HG03039 (cell line): Measurements from ENCODE around the gene ANK2.
"Not testable (repeated sequence)": the region's sequence is repeated elsewhere in the genome, so short reads cannot be mapped to it uniquely, and the experiment has no call there.

Experiments
- ATAC-seq: cut with Tn5 transposase; IDR thresholded peaks from one replicate; pipeline ENCODE4 v1.9.1; 2021; ENCODE audit warnings: mild to moderate bottlenecking, moderate library complexity; ENCODE audit not compliant: unreplicated experiment

Gene ANK2

DNA sequence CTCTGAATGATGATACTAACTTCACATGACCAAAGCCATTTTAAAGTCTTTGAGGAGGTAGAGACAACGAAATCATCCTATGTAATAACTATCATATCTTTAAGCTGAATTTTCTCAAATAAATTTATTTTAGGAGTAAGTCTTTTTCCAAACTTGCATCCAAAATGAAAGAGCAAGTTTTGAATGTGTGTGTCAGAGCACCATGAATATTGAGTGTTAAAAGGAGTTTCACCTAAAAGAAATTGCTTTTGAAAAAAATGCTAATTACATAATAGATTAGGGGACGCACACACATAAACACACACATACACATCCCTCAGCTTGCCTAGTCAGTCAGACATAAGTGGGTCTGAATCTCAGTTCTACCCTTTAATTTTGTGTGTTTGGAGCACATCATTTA lies 1.9 kb downstream of the ANK2 start:
- no peak for ATAC-seq

DNA sequence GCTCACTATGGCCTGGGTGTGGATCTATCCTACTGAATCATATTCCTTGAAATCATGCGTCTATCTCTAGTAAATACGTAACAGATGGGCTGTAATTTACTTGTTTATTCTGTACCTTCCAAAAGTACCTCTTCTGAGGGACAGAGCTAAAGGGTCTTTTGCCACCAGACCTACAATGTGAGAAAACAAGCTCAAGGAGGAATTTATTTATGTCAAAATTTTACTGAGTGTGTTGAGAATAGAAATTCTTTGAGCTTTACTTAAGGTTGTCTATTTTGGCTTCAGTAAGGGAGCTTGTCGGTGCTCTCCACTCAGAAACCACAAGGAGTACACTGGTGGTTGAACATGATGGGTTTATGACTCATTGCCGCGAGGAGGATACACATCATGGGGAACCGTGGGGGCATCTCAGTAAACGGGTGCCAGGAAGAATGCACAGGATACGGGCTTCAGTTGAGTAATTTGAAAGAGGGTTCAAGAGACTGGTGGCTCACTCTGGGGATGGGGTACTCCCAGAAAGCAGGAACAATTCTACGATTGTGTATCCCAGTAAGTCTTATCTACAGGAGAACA lies 3.0 kb downstream of the ANK2 start:
- ATAC-seq: peak; percentile 81

DNA sequence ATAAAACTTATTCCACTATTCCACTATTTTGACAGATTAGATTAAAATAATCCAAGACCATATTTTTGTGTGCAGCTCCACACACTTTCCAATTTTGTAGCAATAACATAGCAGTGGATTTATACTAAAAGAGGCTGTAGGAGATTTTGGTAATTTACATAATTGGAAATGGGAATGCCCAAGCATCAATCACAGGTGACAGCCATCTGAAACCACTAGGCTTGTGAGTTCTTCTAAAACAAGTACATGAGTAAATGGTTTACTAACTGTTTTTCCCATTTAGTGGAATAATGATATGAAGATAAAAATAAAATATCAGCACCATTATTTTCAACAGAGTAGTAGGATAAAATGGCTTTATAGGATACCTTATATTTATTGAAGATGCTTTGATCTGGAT lies 4.4 kb downstream of the ANK2 start:
- ATAC-seq: no peak

DNA sequence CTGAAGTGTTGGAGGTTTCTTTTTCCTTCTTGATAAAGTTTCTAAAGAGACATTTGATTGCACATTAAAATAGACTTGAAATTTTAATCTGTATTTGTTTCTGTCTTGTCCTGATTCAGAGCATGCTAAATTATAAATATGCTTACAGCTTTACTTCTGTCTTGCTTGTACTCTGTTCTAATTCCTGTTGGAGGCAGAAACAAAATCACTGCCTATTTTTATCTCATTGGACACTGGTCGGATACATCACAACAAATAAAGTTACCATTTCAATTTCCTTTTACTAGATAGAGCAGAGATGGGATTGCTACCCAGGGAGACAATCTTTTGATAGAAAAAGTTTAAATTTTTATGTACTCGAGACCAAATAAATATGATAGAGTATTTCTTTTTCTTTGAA lies 6.9 kb downstream of the ANK2 start:
- ATAC-seq: no peak

DNA sequence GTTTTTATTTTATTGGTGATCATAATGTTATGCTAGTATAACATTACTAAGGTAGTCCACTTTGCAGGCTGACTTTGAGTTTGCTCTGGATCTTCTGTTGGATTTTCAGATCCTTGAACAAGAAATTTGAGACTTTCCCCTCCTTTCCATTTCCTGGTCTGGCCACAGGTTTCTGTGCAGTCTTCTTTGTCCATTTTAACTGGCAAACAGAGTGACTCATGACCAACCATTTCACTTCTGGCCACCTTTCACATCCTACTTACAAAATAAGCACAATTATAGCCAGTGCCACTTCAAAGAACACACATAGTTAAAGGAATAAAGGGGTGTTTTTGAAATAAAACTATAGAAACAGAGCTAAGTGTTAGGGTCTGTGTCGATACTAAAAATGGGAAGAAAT lies 8.4 kb downstream of the ANK2 start:
- no peak for ATAC-seq

DNA sequence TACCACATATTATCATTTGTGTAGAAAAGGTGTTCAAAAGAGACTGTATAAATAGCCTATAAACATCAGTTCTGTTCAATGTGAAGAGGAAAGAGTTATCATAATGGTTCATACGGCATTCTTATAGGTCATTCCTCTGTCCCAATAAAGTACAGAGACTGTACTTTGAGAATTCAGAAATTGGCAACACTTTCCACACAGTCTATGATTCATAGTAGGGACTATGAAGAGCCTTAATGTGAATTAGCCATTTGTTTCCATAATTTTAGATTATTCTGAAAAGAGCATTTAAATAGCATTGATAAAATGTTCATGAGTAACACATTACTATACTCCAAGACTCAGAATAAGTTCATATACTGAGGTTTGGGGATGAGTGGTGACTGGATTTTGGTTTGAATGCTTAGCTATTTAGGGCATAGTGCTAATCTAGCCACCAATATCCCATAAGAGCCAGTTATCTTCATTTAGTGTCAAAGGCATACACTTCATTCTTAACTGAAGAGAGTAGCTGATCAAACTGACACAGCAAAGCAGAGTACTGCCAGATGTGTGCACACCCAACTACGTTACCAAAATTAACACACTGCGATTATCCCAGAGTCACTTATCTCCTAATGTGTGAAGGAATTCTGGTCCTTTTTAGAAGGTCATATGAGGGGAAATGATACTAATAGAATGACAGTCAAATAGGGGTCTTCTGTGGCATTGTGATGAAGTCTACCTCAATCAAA lies 10.2 kb downstream of the ANK2 start:
- ATAC-seq: no peak

DNA sequence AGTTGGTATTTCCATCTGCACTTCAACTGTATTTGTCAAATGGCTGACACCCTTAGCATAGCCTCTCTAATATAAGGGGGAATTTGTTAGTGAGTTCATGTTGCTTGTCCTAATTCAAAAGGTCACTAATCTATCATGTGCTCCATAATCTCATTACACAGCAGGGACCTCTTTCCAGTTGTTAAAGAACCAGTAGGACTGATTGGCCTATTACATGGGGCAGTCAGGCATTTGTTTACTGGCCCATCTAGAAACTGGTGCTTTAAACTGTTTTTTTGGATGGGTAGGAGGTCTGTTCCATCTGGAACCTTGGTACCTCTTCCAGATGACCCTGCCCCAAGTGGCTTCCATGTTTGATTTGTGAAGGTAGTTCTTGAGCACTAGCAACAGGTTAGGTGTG lies 11.4 kb downstream of the ANK2 start:
- no peak for ATAC-seq

DNA sequence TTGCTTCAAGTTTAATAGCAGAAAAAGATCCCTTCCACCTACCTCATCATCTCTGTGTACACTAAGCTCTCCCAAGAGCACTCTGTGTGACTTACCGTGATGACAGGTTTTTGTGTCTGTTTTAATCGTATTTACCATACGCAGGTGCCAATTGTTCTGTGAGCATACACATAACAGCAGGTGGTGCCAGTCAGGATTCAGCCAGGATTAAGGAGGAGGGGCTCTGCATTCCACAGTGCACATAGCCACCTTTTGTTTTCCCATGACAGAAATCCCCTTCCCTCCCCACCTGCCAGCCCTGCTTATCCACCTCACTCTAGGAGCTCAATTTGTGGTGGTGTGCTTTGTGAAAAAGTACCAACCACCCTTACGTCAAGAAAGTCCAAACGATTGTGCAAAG lies 14.8 kb downstream of the ANK2 start:
- no peak for ATAC-seq

DNA sequence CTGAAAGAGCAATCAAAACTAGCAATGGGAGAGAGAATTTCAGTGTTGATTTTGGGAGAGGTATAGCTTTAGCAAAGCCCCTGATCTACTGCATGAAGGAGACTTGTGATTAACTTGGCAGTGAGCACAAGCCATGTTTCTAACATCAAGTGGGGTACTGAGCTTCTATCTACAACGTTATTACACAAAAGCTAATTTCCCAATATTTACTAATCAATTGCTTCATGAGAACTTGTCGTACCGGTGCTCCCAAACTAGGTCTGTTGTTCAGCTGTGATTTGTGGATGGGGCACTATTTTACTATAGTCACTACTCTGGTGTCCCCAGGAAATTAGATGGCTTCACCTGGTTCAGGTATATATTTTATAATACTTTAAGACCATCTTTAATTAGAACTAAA lies 16.2 kb downstream of the ANK2 start:
- ATAC-seq: no peak

DNA sequence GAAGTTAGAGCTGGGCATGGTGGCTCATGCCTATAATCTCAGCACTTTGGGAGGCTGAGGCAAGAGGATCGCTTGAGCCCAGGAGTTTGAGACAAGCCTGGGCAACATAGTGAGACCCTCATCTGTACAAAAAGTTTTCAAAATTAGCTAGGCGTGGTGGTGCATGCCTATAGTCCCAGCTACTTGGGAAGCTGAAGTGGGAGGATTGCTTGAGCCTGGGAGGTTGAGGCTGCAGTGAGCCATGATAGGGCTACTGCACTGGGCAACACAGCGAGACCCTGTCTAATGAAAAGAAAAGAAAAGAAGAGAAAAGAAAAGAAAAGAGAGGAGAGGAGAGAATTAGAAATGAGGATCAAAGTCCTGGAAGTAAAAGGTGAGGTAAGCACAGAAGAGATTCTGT lies 19.3 kb downstream of the ANK2 start:
- ATAC-seq: not testable (repeated sequence)

DNA sequence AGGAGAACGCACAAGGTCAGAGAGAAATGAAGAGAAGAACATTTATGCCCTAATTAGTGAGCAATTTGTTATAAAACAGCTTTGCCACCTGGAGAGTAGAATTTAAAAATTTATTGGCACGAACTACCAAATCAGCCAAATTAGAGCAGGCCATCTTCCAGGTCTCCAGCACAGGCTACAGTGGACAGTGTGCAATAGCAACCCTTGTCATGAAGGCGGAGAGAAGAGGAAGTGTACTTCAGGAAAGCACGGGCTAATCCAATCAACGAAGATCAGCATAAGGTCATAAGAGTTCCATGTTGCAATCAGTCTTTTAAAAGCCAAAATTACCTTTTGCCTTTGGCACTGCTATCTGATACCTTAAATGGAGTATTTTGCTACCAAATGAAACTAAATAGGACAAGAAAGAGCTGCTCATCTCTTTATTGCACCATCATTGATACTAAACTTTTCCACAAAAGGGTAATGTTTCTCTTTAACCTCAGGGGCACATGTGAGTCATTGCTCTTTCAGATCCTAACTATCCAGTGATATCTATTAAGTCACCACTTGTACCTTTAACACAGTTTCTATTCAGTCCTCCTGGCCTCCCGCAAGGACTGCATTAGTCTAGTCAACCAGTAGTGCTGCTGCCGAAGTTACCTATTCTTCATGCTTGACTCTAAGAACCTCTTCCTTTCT lies 19.9 kb downstream of the ANK2 start:
- no peak for ATAC-seq

DNA sequence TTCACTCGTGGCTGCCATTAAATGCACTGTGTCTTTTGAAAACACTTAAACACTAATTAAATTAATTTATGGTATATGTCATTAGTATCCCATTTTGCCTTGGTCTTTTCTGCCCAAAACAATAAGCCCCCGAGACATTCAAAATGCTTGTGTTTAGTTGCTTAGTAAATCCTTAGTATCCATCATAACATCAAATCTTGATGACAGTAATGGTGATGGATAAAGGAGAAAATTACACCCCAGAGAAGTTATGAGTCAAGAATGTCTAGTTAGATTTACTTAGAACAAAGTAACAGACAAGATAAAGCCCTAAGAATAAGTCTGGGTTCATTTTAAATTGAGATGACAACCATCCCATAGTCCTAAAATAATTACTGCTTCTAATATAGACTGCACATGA lies 21.3 kb downstream of the ANK2 start:
- ATAC-seq: no peak

DNA sequence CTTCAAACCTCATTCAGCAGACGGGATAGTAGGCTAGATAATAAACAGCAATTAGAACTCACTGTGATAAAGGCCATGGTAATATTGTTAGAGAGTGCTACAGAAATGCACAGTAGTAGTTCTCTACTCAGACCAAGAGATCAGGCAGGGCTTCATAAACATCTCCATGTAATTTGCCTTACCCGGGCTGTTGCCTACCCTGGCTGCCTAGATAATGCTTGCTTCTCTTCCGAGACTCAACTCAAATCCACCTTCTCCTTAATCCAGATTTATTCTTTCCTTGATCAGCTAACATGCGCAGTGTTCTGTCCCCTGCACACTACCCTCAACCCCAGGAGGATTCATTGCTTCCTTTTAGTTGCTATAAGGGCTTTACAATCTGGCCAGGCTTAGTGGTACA lies 21.8 kb downstream of the ANK2 start:
- ATAC-seq: no peak

DNA sequence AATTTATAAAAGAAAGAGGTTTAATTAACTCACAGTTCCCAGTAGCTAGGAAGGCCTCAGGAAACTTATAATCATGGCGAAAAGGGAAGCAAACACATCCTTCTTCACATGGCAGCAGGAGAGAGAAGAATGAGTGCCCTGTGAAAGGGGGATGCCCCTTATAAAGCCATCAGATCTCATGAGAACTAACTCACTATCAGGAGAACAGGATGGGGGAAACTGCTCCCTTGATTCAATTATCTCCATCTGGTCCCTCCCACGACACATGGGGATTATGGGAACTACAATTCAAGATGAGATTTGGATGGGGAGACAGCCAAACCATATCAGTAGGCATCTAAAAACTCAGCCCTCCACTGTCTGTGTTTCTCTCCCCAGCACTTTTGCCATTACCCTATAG lies 22.4 kb downstream of the ANK2 start:
- no peak for ATAC-seq

DNA sequence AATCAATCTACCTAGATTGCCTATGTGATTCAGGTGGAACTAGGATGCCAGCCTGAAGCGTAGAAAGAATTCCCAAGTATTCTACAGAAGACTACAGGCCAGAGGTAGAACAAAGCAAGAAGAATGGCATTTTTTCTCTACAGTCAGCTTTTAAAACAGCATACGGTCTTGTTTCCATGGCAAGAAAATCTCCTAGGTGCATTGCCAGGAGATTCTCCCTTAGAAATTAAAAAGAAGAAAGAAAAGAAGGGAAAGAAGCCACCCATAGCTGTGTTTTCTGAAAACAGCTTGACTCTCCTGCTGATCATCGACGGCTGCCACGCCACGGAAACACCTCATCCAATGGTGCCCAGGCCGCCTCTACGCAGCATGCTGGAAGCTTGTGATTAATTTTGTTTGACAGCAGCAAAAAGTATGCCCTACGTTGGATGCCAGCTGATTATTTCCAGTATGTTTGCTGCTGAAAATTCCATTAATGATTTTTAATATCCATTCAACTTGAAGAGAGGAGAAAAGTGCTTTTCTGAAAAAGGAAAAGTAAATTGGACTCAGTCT lies 24.1 kb downstream of the ANK2 start:
- ATAC-seq: no peak

DNA sequence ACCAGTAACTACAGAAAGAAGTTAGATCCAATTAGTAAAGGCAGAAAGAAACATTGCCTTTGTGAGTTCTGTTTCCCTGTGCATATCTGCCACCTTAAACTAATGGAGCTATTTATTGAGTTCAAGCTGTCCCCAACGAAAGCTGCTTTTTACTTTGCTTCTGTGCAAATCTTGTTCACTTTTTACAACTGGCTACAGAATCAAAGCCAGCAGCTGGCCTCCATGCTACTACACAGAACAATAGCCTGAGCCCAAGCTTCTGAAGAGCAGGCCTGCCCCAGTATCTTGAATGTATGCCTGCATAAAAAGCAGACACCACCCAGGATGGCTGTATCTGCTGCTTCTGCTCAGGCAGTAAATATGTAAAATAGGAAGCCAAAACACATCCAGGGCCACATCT lies 28.1 kb downstream of the ANK2 start:
- ATAC-seq: no peak

DNA sequence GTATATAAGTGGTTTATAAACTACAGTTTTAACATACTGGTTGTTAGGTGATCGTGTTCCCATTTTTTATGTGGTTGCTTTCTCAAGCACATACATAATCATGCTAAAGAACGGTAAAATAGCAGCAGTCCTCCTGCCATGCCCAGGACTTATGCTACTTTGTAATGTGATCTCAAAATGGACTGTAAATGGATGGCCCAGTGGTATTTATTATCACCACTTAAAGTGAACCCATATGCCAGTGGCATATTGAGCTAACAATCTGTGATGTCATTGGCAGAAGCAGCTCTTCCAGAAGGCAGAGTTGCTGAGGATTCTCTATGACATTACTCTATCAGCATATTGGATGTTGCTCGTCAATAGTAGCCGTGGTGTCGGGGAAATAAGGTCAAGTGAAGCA lies 28.6 kb downstream of the ANK2 start:
- no peak for ATAC-seq

DNA sequence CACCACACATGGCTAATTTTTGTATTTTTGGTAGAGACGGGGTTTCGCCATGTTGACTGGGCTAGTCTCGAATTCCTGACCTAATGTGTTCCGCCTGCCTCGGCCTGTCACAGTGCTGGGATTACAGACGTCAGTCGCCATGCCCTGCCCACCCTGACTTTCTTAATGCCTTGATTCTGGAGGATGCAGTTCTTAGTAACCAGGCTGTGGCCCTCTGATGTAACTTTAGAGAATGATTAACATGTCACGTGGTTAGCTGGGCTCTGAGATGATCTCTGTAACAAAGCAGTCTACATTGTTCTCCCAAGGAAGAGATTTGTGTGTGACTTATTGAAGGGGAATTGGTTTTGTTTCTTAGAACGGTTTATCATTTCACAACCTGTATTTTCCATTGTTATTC lies 30.6 kb downstream of the ANK2 start:
- no peak for ATAC-seq

DNA sequence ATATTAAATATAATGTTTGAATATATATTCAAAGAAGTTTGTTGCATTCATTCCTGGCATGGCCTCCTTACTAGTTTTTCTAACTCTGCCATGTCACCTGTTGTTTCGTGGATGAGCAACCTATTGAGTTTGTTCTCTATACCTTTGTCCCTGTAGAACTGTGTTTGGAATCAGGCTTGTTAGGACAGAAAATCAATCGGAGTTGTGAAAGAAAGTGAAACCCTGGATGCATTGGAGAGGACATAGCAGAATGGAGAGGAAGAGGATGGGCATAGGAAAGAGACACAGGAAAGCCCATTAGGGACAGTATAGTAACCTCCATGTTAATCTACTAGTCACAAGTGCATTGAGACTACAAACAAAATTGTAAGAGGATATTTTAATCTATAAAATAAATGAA lies 31.2 kb downstream of the ANK2 start:
- no peak for ATAC-seq

DNA sequence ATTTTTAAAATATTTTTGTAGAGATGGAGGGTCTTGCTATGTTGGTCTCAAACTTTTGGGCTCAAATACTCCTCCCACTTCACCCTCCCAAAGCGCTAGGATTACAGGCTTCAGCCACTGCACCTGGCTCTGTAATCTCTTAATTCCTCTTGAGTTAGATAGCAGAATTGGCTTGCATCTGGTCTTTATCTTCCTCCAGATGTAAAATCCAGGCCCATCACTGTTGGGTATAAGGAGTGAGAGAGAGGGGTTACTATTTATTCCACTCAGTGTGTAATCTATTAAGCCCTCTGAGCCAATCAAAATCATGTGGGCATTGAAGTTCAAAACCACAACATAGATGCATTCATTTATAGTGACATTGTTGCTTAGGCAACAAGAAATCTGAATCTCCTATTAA lies 33.9 kb downstream of the ANK2 start:
- ATAC-seq: no peak

DNA sequence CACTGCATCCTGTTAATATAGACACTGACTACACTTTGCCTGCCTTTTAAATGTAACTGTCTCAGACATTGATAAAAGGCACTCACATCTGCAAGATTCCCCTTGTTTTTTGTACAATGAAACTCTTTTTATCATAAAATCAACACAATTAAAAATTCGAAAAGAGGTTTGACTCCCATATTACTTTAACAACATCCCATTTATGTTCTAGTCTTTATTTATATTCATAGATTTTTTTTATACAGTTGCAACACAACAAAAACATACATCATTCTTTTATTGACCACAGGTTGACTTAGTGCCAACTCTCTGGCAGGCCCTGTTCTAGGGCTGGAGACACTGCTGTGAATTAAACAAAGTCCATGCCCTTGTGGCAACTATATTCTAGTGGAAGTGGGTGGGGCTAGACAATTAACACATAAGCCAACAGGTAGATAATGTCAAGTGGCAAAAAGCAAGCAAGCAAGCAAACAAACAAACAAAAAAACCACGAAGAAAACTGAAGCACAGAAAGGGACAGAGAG lies 36.8 kb downstream of the ANK2 start:
- no peak for ATAC-seq

DNA sequence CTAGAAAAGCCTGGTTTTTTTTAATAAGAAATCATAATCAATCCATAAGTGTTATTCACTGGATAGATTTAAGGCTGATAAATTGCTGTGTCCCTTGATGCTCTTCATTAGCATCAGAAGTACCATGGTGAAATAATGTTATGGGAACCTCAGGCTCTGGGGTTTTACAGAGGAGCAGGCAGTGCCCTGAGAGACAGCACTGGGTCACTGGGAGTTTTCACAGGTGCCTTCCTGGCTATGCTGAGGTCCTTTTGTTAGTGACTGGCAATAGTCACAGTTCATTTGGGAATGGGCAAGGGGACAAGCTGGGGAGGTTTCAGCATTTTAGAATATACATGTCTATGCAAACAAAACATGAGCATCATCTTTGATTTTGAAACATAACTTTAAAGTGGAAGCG lies 38.6 kb downstream of the ANK2 start:
- no peak for ATAC-seq
